ENCODE results near the gene PRKCE.

DNA sequence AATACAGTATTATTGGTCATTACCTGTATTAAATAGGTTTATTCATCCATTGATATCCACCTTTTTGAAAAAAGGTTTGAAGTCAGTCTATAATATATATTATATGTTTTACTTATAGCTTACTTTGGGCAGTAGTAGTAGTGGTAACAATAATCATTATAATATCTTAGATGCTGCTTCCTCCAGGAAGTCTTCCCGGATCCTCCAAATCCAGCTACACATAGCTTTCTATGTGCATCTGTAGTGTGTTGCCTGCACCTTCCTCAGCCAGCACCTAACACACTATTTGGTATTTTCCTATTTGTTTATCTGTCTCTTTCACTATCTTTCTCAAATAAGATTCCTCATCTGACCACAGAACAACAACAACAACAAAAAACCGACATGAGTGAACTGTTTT, 81.0 kb downstream of the PRKCE start:
- TF ChIP-seq, protein P1, sequence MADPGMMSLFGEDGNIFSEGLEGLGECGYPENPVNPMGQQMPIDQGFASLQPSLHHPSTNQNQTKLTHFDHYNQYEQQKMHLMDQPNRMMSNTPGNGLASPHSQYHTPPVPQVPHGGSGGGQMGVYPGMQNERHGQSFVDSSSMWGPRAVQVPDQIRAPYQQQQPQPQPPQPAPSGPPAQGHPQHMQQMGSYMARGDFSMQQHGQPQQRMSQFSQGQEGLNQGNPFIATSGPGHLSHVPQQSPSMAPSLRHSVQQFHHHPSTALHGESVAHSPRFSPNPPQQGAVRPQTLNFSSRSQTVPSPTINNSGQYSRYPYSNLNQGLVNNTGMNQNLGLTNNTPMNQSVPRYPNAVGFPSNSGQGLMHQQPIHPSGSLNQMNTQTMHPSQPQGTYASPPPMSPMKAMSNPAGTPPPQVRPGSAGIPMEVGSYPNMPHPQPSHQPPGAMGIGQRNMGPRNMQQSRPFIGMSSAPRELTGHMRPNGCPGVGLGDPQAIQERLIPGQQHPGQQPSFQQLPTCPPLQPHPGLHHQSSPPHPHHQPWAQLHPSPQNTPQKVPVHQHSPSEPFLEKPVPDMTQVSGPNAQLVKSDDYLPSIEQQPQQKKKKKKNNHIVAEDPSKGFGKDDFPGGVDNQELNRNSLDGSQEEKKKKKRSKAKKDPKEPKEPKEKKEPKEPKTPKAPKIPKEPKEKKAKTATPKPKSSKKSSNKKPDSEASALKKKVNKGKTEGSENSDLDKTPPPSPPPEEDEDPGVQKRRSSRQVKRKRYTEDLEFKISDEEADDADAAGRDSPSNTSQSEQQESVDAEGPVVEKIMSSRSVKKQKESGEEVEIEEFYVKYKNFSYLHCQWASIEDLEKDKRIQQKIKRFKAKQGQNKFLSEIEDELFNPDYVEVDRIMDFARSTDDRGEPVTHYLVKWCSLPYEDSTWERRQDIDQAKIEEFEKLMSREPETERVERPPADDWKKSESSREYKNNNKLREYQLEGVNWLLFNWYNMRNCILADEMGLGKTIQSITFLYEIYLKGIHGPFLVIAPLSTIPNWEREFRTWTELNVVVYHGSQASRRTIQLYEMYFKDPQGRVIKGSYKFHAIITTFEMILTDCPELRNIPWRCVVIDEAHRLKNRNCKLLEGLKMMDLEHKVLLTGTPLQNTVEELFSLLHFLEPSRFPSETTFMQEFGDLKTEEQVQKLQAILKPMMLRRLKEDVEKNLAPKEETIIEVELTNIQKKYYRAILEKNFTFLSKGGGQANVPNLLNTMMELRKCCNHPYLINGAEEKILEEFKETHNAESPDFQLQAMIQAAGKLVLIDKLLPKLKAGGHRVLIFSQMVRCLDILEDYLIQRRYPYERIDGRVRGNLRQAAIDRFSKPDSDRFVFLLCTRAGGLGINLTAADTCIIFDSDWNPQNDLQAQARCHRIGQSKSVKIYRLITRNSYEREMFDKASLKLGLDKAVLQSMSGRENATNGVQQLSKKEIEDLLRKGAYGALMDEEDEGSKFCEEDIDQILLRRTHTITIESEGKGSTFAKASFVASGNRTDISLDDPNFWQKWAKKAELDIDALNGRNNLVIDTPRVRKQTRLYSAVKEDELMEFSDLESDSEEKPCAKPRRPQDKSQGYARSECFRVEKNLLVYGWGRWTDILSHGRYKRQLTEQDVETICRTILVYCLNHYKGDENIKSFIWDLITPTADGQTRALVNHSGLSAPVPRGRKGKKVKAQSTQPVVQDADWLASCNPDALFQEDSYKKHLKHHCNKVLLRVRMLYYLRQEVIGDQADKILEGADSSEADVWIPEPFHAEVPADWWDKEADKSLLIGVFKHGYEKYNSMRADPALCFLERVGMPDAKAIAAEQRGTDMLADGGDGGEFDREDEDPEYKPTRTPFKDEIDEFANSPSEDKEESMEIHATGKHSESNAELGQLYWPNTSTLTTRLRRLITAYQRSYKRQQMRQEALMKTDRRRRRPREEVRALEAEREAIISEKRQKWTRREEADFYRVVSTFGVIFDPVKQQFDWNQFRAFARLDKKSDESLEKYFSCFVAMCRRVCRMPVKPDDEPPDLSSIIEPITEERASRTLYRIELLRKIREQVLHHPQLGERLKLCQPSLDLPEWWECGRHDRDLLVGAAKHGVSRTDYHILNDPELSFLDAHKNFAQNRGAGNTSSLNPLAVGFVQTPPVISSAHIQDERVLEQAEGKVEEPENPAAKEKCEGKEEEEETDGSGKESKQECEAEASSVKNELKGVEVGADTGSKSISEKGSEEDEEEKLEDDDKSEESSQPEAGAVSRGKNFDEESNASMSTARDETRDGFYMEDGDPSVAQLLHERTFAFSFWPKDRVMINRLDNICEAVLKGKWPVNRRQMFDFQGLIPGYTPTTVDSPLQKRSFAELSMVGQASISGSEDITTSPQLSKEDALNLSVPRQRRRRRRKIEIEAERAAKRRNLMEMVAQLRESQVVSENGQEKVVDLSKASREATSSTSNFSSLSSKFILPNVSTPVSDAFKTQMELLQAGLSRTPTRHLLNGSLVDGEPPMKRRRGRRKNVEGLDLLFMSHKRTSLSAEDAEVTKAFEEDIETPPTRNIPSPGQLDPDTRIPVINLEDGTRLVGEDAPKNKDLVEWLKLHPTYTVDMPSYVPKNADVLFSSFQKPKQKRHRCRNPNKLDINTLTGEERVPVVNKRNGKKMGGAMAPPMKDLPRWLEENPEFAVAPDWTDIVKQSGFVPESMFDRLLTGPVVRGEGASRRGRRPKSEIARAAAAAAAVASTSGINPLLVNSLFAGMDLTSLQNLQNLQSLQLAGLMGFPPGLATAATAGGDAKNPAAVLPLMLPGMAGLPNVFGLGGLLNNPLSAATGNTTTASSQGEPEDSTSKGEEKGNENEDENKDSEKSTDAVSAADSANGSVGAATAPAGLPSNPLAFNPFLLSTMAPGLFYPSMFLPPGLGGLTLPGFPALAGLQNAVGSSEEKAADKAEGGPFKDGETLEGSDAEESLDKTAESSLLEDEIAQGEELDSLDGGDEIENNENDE (IDR thresholded peaks at IDR 0.05; ENCODE audit: insufficient replicate concordance, low read length) = no peak
- TF ChIP-seq FOSL1 (IDR thresholded peaks at IDR 0.05; ENCODE audit: insufficient read depth, low read depth, low read length) (no peak), BRCA1 (IDR thresholded peaks at IDR 0.05; ENCODE audit: low read depth, low read length) (no peak), SUZ12 (IDR thresholded peaks at IDR 0.05; ENCODE audit: low read length) (no peak), KDM5A (IDR thresholded peaks at IDR 0.05; ENCODE audit: low read length) (no peak), RNF2 (IDR thresholded peaks at IDR 0.05; ENCODE audit: borderline replicate concordance, low read depth, low read length, missing control alignments, poor library complexity, severe bottlenecking) (no peak)
